ENCODE results near the gene SLC4A11. TPM values are rescaled to one million over a fixed set of nuclear protein-coding genes. Genes with fewer than 3 reads are reported as not detected.

Gene SLC4A11
- total and polyA plus RNA-seq, 11 donors, result 0.08 to 1.0 (median 0.22) TPM; not detected in 1

- Histone ChIP-seq H3K4me3 (no peak overlapping the region), H3K4me1 (peaks cover 0 to 6% (median 0%) of the 10 kb centered on the region in 12 donors), H3K27me3 (no peaks in the 10 kb centered on the region), H3K36me3 (peaks cover 0 to 16% (median 7%) of the 10 kb centered on the region in 9 donors), H3K27ac (no peak overlapping the region), H3K9me3 (no peaks in the 10 kb centered on the region)
- ATAC-seq (no peak), DNase-seq (no peak)
- TF ChIP-seq CTCF (IDR thresholded peaks at IDR 0.05), result no peak
- TF ChIP-seq POLR2A (IDR thresholded peaks at IDR 0.05), result no peak
- intact Hi-C loops (cut with DNase I), result loop anchor here in 3 of 10 donors (10.0 kb wide), 2 partner anchors 47 to 87 kb away; no protein-coding TSS in a partner anchor
- 87 to 89% (median 88%) methylated on average over 6 to 7 of the region's 7 CpGs for WGBS, 4 donors
Observed at GRCh38 chr20:3227506-3227905, 11.5 kb downstream of the SLC4A11 start.

- intact Hi-C loops (cut with DNase I), result loop anchor here in 3 of 10 donors (10.0 kb wide), 2 partner anchors 48 to 88 kb away; no protein-coding TSS in a partner anchor
- 93 to 94% (median 93%) methylated on average over 13 to 14 of the region's 14 CpGs for WGBS, 4 donors
- H3K27ac ChIP-seq, result no peak overlapping the region
Observed at GRCh38 chr20:3226864-3227263, 12.1 kb downstream of the SLC4A11 start.

GRCh38 chr20:3226093-3226492 is 12.9 kb downstream of the SLC4A11 start:
- no peak for DNase-seq
- 88 to 94% (median 92%) methylated on average over 10 of the region's 10 CpGs for WGBS, 4 donors
- Histone ChIP-seq H3K27me3 (no peaks in the 10 kb centered on the region), H3K4me1 (peaks cover 0 to 6% (median 0%) of the 10 kb centered on the region in 12 donors), H3K27ac (no peak overlapping the region), H3K4me3 (no peak overlapping the region), H3K9me3 (no peaks in the 10 kb centered on the region), H3K36me3 (peaks cover 0 to 29% (median 19%) of the 10 kb centered on the region in 9 donors)
- TF ChIP-seq POLR2A (IDR thresholded peaks at IDR 0.05) (no peak), CTCF (IDR thresholded peaks at IDR 0.05) (no peak)
- no peak for ATAC-seq
- intact Hi-C loops (cut with DNase I), result loop anchor here in 3 of 10 donors (10.0 kb wide), 2 partner anchors 49 to 89 kb away; no protein-coding TSS in a partner anchor

More at GRCh38 chr20:3226864-3227263, 12.1 kb downstream of the SLC4A11 start:
- Histone ChIP-seq H3K36me3 (peaks cover 0 to 22% (median 12%) of the 10 kb centered on the region in 9 donors), H3K4me3 (no peak overlapping the region), H3K27me3 (no peaks in the 10 kb centered on the region), H3K9me3 (no peaks in the 10 kb centered on the region), H3K4me1 (peaks cover 0 to 6% (median 0%) of the 10 kb centered on the region in 12 donors)
- no peak for DNase-seq
- no peak for ATAC-seq
- no peak for TF ChIP-seq CTCF (IDR thresholded peaks at IDR 0.05)
- no peak for TF ChIP-seq POLR2A (IDR thresholded peaks at IDR 0.05)

- 92 to 96% (median 94%) methylated on average over 8 of the region's 8 CpGs for WGBS, 4 donors
Observed at GRCh38 chr20:3224681-3225421, 14.1 kb downstream of the SLC4A11 start.

More at GRCh38 chr20:3224681-3225421, 14.1 kb downstream of the SLC4A11 start:
- DNase-seq (no peak), ATAC-seq (no peak)
- H3K36me3 ChIP-seq, result peaks cover 0 to 41% (median 31%) of the 10 kb centered on the region in 9 donors
- H3K4me1 ChIP-seq, result peaks cover 0 to 6% (median 0%) of the 10 kb centered on the region in 12 donors
- H3K4me3 ChIP-seq, result no peak overlapping the region
- H3K27me3 ChIP-seq, result no peaks in the 10 kb centered on the region
- no peak overlapping the region for H3K27ac ChIP-seq
- TF ChIP-seq POLR2A (IDR thresholded peaks at IDR 0.05) (no peak), CTCF (IDR thresholded peaks at IDR 0.05) (no peak)
- intact Hi-C loops (cut with DNase I), result loop anchor here in 3 of 10 donors (10.0 kb wide), 2 partner anchors 50 to 90 kb away; no protein-coding TSS in a partner anchor
- no peaks in the 10 kb centered on the region for H3K9me3 ChIP-seq
